B cell (primary cell): ENCODE measurements around the gene ZC3H7B. TPM values are rescaled to one million over a fixed set of nuclear protein-coding genes. Genes with fewer than 3 reads are reported as not detected.

Source experiments
- ATAC-seq: fragments of 200-7000 bp; cut with Tn5 transposase; one replicate; pipeline ENCODE4 v1.10.0; 2021; ENCODE audit warnings: low read depth, mild to moderate bottlenecking, moderate number of reproducible peaks, moderate library complexity
- CTCF ChIA-PET: fragments of 350-600 bp; sonication (Branson Sonifier 250); formaldehyde crosslinking; loops from one replicate; lab custom pipeline; 2021; ENCODE audit warnings: antibody characterized with exemption, inconsistent platforms; lab: Charles Lee
- POLR2A ChIA-PET: fragments of 350-600 bp; sonication (Branson Sonifier 250); formaldehyde crosslinking; loops from one replicate; lab custom pipeline; 2021; ENCODE audit warnings: antibody characterized with exemption; lab: Charles Lee
- DNase-seq: peaks from one replicate; pipeline ENCODE4 v3.0.0; 2013
- H2AFZ ChIP-seq: 2 replicates; pipeline ENCODE4 v1.6.1; 2012; ENCODE audit warnings: mild to moderate bottlenecking, low read depth, low read length; ENCODE audit not compliant: insufficient read depth, poor library complexity, severe bottlenecking
- H3K27ac ChIP-seq, 2 donors: 1 replicate in 1 of 2; 2 replicates in 1 of 2; pipeline ENCODE4 v1.5.1; 2012 to 2013; ENCODE audit warnings: low read length in 2 of 2, mild to moderate bottlenecking in 2 of 2, moderate library complexity in 1 of 2
- H3K27me3 ChIP-seq, 4 experiments: fragments of 200-600 bp in 1 of 4; sonication (generic) in 1 of 4; replicated peaks in 1 of 4; 1 replicate in 2 of 4; 2 replicates in 2 of 4; pipeline versions ENCODE4 v1.6.1 to v1.7.0; 2013 to 2016; ENCODE audit warnings: low read length in 3 of 4, mild to moderate bottlenecking in 2 of 4, mixed read lengths in 1 of 4, moderate library complexity in 1 of 4; ENCODE audit not compliant: insufficient read depth in 4 of 4, control insufficient read depth in 3 of 4; ENCODE audit errors: control extremely low read depth in 1 of 4
- H3K36me3 ChIP-seq, 2 experiments: replicated peaks in 1 of 2; 1 replicate in 1 of 2; 2 replicates in 1 of 2; pipeline versions ENCODE4 v1.6.1 to v1.7.1; 2013; ENCODE audit warnings: low read length in 1 of 2; ENCODE audit not compliant: insufficient read depth in 2 of 2, control insufficient read depth in 1 of 2; ENCODE audit errors: control extremely low read depth in 1 of 2, extremely low read depth in 1 of 2
- H3K4me1 ChIP-seq, 2 donors: fragments of 200-600 bp in 1 of 2; sonication (generic) in 1 of 2; 1 replicate in 1 of 2; 2 replicates in 1 of 2; pipeline versions ENCODE4 v1.5.1 to v1.6.1; 2013 to 2017; ENCODE audit warnings: low read length in 2 of 2; ENCODE audit not compliant: control insufficient read depth in 2 of 2, insufficient read depth in 2 of 2
- H3K4me2 ChIP-seq: replicated peaks from 2 replicates; pipeline ENCODE3; 2012; ENCODE audit warnings: mild to moderate bottlenecking, low read depth, low read length; ENCODE audit not compliant: poor library complexity, severe bottlenecking
- H3K4me3 ChIP-seq, 5 experiments: fragments of 200-600 bp in 1 of 5; sonication (generic) in 1 of 5; 1 replicate in 3 of 5; 2 replicates in 2 of 5; pipeline versions ENCODE4 v1.5.1 to v1.7.0; 2011 to 2016; ENCODE audit warnings: low read length in 4 of 5, mild to moderate bottlenecking in 4 of 5, low read depth in 2 of 5, control low read depth in 1 of 5, moderate library complexity in 1 of 5; ENCODE audit not compliant: insufficient read depth in 1 of 5; ENCODE audit errors: control extremely low read depth in 1 of 5, extremely low read depth in 1 of 5
- H3K79me2 ChIP-seq: fragments of 200-600 bp; sonication (generic); one replicate; pipeline ENCODE4 v1.6.0; 2016; ENCODE audit warnings: low read length; ENCODE audit not compliant: control insufficient read depth, insufficient read depth
- H3K9ac ChIP-seq: fragments of 200-600 bp; sonication (generic); 2 replicates; pipeline ENCODE4 v1.6.1; 2017; ENCODE audit warnings: mild to moderate bottlenecking, low read length, moderate library complexity
- H3K9me3 ChIP-seq, 3 donors: one replicate each; pipeline versions ENCODE4 v1.6.1 to v1.7.1; 2013; ENCODE audit warnings: low read length in 2 of 3; ENCODE audit not compliant: control insufficient read depth in 2 of 3, insufficient read depth in 1 of 3; ENCODE audit errors: control extremely low read depth in 1 of 3
- H4K20me1 ChIP-seq: 2 replicates; pipeline ENCODE4 v1.6.0; 2012; ENCODE audit warnings: mild to moderate bottlenecking, low read length; ENCODE audit not compliant: insufficient read depth, control insufficient read depth, poor library complexity, severe bottlenecking
- H3K27ac Mint-ChIP-seq: one replicate; pipeline ENCODE4 v1.8.0; 2021; ENCODE audit warnings: mixed read lengths
- H3K27me3 Mint-ChIP-seq: one replicate; pipeline ENCODE4 v1.8.0; 2021; ENCODE audit warnings: mixed read lengths
- H3K4me1 Mint-ChIP-seq: one replicate; pipeline ENCODE4 v1.8.0; 2021; ENCODE audit warnings: mixed read lengths
- H3K4me3 Mint-ChIP-seq: one replicate; pipeline ENCODE4 v1.8.0; 2021; ENCODE audit warnings: mixed read lengths
- H3K9me3 Mint-ChIP-seq: one replicate; pipeline ENCODE4 v1.8.0; 2022; ENCODE audit warnings: mixed read lengths; ENCODE audit not compliant: insufficient read depth
- EZH2 ChIP-seq: IDR thresholded peaks from 2 replicates; pipeline ENCODE4 v1.6.1; 2012; ENCODE audit warnings: borderline replicate concordance, low read depth, mild to moderate bottlenecking, moderate library complexity, low read length; ENCODE audit not compliant: insufficient read depth, poor library complexity, severe bottlenecking
- WGBS: methylation state at CpG from one replicate; pipeline ENCODE4 v1.1.5; 2013; ENCODE audit warnings: missing lambda C conversion rate; ENCODE audit not compliant: insufficient coverage; 5-methylcytosine and 5-hydroxymethylcytosine counted together
- intact Hi-C: fragments of 100-400 bp; cut with micrococcal nuclease; formaldehyde crosslinking; loops from one replicate; pipeline ENCODE4 v1.10.0; 2022
- polyA plus RNA-seq: library from polyadenylated mRNA; depleted of rRNA; stranded (reverse); fragments of >200 nt; gene quantifications from 2 replicates; pipeline ENCODE4 v1.2.3, GENCODE V29; 2012
- total RNA-seq, 2 donors: library from RNA; stranded (reverse); fragments of 120-200 nt in 1 of 2; gene quantifications; 1 replicate in 1 of 2; 2 replicates in 1 of 2; pipeline versions ENCODE4 v1.2.3 to v1.2.4, GENCODE V29; 2013 to 2022
- TF ChIP-seq, protein P1 (sequence below): fragments of 200-600 bp; IDR thresholded peaks from one replicate; pipeline ENCODE4 v1.8.0; 2022; ENCODE audit warnings: antibody characterized with exemption, mild to moderate bottlenecking

Gene ZC3H7B
- total and polyA plus RNA-seq, 2 donors (not counting 1 experiment from before 2014, with no cell fraction given) = 29.8 to 41.9 TPM

DNA sequence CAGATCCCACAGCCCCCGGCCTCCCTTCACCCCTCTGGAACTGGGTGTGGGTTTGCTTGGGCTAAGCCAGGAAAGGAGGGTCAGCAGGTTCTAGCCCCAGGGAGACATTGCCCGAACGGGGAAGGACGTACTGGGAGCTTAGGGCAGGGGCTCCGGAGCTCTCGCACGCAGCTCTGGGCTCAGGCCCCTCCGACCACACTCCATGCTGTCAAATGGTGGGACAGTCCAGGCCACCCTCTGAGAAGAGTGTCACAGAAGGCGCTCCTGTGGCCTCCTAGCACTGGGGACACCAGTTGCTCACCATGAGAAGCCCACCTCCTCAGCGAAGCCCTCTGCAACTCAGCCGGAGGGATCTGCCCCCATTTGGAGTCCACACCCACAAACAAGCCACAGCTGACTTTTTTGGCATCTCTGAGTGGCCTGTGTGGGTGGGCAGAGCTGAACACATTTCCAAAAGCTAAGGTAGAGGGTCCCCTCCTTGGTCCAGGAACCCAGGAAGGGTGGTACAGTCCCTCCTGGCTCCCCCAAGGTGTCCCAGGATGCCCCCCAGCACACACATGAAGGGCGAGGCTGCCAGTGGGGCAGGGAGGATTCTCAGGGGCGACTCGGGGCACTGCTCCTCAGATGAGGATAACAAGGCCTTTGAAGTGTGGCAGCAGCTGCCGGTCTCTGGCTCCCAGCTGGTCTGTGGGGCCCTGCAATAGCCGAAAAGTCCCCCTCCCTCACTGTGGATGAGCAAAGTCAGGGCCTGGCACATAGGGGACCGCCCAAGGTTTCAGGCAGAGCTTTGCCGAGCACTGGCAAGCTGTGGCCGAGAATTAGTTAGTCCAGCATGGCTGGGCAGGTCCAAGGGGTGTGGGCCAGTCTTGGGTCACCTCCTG is 67.5 kb downstream of the ZC3H7B start:
- CTCF ChIA-PET = no interaction called here
- Histone ChIP-seq H3K27me3 (peaks cover 0 to 11% (median 0%) of the 10 kb centered on the region in 4 experiments), H3K4me3 (no peak overlapping the region), H3K9ac (no peak overlapping the region), H3K27ac (no peak overlapping the region), H2AFZ (no peak overlapping the region), H4K20me1 (no peaks in the 10 kb centered on the region), H3K4me2 (no peak overlapping the region), H3K79me2 (no peaks in the 10 kb centered on the region), H3K9me3 (no peaks in the 10 kb centered on the region), H3K36me3 (no peaks in the 10 kb centered on the region), H3K4me1 (no peaks in the 10 kb centered on the region)
- POLR2A ChIA-PET = no interaction called here
- intact Hi-C loops = no loop called here
- TF ChIP-seq EZH2 = no peak
- TF ChIP-seq, protein P1, sequence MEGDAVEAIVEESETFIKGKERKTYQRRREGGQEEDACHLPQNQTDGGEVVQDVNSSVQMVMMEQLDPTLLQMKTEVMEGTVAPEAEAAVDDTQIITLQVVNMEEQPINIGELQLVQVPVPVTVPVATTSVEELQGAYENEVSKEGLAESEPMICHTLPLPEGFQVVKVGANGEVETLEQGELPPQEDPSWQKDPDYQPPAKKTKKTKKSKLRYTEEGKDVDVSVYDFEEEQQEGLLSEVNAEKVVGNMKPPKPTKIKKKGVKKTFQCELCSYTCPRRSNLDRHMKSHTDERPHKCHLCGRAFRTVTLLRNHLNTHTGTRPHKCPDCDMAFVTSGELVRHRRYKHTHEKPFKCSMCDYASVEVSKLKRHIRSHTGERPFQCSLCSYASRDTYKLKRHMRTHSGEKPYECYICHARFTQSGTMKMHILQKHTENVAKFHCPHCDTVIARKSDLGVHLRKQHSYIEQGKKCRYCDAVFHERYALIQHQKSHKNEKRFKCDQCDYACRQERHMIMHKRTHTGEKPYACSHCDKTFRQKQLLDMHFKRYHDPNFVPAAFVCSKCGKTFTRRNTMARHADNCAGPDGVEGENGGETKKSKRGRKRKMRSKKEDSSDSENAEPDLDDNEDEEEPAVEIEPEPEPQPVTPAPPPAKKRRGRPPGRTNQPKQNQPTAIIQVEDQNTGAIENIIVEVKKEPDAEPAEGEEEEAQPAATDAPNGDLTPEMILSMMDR = no peak
- no peak for ATAC-seq
- Mint-ChIP-seq H3K4me3 (no peak overlapping the region), H3K27ac (no peak overlapping the region), H3K27me3 (peaks cover 4% of the 10 kb centered on the region), H3K4me1 (no peaks in the 10 kb centered on the region), H3K9me3 (no peaks in the 10 kb centered on the region)
- no peak for DNase-seq
- WGBS = 92% methylated on average over 16 of the region's 19 CpGs

DNA sequence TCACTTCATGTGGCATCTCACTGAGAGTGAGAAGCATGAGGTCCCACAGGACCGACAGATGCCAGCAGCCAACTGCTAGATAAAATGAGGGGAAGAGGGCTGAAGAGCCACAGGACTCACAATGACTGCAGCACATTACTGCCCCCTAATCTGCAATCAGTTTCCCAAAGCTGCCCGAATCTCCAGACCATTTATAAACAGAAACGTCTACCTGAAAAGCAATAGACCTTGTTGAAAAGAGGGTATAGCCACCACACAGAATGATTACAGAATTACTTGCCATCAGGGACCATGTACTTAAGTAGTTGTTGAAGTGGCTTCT is 68.1 kb downstream of the ZC3H7B start:
- peaks cover 0 to 11% (median 0%) of the 10 kb centered on the region in 4 experiments for H3K27me3 ChIP-seq
- WGBS = no CpG with 5 or more reads among the region's 3 CpGs
- Mint-ChIP-seq H3K9me3 (no peaks in the 10 kb centered on the region), H3K27me3 (peaks cover 4% of the 10 kb centered on the region), H3K27ac (no peak overlapping the region), H3K4me3 (no peak overlapping the region), H3K4me1 (no peaks in the 10 kb centered on the region)
- no peak overlapping the region for H3K27ac ChIP-seq
- H3K79me2 ChIP-seq = no peaks in the 10 kb centered on the region
- intact Hi-C loops = no loop called here
- no peak overlapping the region for H3K4me3 ChIP-seq
- H3K9ac ChIP-seq = no peak overlapping the region
- H3K4me1 ChIP-seq = no peaks in the 10 kb centered on the region
- CTCF ChIA-PET = no interaction called here
- no peaks in the 10 kb centered on the region for H3K36me3 ChIP-seq
- no peak for ATAC-seq
- no peak for TF ChIP-seq EZH2
- no peaks in the 10 kb centered on the region for H3K9me3 ChIP-seq
- DNase-seq = no peak
- no peaks in the 10 kb centered on the region for H4K20me1 ChIP-seq
- POLR2A ChIA-PET = no interaction called here
- H2AFZ ChIP-seq = no peak overlapping the region
- H3K4me2 ChIP-seq = no peak overlapping the region
